NCI-H2171 treated with DMSO at 0.1 percent for 48 hours (cell line): Measurements from ENCODE around the gene PCNT.
"Not testable (repeated sequence)": the region's sequence is repeated elsewhere in the genome, so short reads cannot be mapped to it uniquely, and the experiment has no call there.

Source experiments
- DNase-seq: peaks from one replicate; lab custom pipeline; 2025; lab: John Stamatoyannopoulos, UW

The PCNT gene

DNA sequence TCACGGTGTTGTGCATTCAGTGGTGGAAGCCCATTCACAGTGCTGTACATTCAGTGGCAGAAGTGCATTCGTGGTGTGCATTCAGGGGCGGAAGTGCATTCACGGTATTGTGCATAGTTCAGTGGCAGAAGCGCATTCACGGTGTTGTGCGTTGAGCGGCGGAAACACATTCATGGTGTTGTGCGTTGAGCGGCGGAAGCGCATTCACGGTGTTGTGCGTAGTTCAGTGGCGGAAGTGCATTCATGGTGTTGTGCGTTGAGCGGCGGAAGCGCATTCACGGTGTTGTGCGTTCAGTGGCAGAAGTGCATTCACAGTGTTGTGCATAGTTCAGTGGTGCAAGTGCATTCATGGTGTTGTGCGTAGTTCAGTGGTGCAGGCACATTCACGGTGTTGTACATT is 60.6 kb downstream of the PCNT start:
- DNase-seq, result no peak

DNA sequence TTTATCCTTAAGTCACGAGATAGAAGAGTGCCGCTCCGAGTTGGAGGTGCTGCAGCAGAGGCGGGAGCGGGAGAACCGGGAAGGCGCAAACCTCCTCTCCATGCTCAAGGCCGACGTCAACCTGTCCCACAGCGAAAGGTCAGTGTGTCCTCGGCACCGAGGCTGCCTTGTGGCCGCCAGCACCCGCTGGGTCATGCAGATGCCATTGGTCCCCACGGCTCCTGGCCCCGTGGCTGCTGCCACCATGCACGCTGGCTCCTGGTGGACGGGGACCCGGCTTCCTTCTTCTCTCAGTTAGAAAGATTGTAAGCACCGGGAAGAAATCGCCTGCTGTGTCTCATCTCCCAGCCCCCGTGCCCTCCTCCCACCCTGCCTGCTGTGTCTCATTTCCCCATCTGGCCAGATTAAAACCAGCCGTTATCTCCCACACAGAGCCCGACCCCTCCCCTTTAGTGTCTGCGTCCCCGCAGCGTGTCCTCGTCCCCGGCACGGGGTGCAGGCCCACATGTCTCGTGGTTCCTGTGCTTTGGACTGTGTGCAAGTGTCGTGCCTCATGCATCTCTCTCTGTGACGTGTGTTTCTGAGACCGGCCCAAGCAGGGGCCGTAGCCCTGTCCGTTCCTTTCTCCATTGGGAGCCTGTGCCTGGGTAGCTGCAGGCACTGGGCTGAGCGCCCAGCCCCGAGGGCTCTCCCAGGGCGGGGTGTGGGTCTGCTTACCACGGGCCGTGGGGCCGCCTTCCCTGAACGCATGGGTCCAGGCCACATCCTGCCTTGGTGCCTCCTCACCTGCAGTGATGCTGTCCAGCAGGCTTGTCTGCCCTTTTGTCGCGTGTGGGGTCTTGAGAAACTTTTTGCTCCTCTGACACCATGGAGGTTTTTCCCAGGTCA is 62.1 kb downstream of the PCNT start:
- DNase-seq, result no peak

- DNase-seq, result no peak
Measured at GRCh38 chr21:46386734-46387088, 62.8 kb downstream of the PCNT start.

GRCh38 chr21:46388206-46388880 is 64.4 kb downstream of the PCNT start:
- DNase-seq, result no peak

DNA sequence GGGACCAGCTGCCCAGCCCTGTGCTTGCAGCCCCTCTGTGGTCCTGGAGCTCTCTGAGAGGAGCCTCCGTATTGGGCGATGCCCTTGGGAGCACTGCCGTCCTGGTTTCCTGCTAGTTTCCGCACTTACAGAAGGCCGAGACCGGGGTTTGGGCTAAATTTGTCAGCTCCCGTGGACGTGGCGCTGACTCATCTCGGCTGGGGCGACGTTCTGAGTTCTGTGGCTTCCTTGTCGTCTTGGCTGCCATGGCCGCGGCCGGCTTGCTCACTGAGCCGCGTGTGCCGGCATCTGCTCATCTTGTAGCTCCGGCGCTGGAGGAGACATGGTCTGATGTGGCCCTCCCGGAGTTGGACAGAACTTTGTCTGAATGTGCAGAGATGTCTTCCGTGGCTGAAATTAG is 64.9 kb downstream of the PCNT start:
- DNase-seq, result no peak

DNA sequence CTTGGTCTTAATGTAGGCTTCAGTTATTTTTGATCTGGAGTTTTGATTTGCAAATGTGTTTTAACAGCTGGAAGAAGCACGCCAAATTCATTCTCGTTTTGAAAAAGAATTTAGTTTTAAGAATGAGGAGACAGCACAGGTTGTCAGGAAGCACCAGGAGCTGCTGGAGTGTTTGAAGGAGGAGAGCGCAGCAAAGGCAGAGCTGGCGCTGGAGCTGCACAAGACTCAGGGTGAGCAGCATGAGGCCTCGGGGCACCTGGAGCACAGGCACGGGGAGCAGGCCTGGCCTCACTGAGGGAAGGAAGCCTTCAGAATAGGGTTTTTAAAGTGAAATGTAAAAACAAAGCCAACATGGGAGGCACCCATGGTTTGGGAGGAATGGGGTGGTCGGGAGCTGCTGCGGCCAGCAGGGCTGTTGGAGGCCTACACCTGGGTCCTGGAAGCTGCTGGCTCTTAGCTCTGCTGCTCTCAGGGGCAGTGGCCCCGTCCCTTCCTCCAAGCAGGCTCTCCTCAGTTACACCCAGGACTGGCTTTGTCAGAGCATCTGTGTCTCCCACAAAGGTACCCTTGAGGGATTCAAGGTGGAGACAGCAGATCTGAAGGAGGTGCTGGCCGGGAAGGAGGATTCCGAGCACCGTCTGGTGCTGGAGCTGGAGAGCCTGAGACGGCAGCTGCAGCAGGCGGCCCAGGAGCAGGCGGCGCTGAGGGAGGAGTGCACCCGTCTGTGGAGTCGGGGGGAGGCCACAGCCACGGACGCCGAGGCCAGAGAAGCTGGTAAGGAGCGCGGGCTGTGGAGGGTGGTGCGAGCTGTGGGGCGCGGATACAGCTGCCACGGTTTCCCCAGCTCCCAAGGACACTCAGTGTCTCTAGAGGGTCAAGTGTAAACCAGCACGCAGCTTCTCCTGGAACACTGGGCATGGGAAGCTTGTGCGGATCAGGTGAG is 66.9 kb downstream of the PCNT start:
- DNase-seq, result no peak

GRCh38 chr21:46391773-46392172 is 67.8 kb downstream of the PCNT start:
- DNase-seq, result no peak

GRCh38 chr21:46392921-46393320 is 69.0 kb downstream of the PCNT start:
- peak; percentile 38 for DNase-seq

- DNase-seq, result peak; percentile 35
Measured at GRCh38 chr21:46393451-46393940, 69.5 kb downstream of the PCNT start.

- peak; percentile 87 for DNase-seq
Measured at GRCh38 chr21:46393941-46394594, 70.1 kb downstream of the PCNT start.

DNA sequence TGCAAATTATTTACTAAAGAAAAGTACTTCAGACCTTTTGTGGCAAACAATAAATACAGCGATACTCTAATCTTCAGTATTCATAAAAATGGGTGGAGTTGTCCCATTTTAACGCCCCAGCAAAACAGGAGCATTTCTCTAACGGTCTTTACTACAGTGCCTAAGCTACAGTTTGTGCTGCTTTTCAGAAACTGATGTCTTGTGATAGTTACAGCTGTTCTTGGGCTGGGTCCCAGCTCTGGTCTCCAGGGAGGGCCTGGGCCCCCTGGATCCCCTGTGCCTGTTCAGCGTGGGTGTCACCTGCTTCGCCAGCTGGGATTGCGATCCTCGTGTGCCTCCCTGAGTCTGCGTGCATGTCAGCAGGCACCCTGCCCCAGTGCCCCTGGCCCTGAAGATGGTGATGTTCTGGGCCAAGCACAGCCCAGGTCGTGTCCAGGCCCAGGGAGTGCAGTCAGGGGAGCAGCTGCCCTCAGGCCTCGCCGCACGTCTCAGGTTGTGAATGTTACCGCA is 70.7 kb downstream of the PCNT start:
- DNase-seq, result peak; percentile 88

DNA sequence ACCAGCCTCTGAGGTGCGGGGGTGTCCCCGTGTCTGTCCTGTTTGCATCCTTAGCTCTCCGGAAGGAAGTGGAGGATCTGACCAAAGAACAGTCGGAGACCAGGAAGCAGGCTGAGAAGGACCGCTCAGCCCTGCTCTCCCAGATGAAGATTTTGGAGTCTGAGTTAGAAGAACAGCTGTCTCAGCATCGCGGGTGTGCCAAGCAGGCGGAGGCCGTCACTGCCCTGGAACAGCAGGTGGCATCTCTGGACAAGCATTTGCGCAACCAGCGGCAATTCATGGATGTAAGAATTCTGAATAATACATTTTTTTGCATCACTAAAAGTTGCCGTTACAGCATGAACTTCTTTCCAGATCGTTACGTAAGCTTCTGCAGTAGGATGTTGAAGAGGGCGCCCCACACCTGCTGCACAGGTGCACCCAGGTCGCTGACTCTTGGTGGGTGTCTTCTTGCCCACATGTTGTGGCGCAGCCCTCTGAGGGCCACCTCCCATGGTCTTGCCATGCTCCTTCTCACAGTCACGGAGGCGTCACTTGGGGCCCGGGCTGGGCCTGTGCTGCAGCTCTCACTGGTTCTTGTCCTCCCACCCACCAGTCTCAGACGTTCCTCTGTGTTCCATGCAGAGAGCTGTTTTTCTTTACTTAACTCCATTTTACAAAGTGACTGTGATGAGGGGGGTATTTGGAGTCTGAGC is 73.4 kb downstream of the PCNT start:
- DNase-seq, result no peak

- no peak for DNase-seq
Measured at GRCh38 chr21:46397993-46398392, 74.0 kb downstream of the PCNT start.

GRCh38 chr21:46399129-46399528 is 75.2 kb downstream of the PCNT start:
- DNase-seq, result no peak

DNA sequence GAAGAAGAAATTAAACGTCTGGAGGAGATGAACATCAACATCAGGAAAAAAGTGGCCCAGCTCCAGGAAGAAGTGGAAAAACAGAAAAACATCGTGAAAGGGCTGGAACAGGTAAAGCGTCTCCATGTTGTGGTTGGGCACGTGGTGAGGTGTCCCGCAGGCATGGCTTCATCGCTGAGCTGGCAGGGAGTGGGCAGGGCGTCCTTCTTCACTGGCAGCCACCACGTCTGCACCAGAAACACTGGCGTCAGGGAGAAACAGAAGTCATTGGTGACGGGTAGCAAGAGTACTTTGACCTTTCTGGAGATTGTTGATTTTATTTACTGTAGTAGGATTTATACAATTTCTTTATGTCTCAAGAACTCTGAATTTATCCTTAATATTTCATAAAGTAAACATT is 75.7 kb downstream of the PCNT start:
- DNase-seq, result no peak

DNA sequence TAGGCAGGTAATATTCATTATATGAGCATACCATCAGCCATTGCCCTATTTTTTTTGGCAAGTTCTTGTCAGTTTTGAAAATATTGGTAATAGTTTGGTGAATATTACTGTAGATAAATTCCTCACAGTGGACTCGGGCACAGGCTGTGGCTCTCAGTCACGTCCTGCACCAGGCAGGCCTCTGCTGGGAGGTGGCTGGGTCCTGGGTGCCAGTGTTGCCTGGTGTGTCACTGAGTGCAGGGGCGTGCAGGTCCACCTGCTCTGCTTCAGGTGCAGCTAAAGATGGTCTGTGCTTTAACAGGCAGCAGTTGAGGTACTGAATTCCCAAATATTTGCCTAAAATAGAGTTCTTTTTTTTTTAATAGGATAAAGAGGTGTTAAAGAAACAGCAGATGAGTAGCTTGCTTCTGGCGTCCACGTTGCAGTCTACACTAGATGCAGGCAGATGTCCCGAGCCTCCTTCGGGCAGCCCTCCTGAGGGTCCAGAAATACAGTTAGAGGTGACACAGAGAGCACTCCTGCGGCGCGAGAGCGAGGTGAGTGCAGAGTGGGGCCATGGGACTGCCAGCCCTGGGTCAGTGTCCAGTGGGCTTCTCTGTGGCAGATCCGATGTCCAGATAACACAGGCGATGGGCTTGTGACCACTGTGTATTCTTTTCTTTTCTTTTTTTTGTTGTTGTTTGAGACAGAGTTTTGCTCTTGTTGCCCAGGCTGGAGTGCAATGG is 77.4 kb downstream of the PCNT start:
- DNase-seq, result no peak

DNA sequence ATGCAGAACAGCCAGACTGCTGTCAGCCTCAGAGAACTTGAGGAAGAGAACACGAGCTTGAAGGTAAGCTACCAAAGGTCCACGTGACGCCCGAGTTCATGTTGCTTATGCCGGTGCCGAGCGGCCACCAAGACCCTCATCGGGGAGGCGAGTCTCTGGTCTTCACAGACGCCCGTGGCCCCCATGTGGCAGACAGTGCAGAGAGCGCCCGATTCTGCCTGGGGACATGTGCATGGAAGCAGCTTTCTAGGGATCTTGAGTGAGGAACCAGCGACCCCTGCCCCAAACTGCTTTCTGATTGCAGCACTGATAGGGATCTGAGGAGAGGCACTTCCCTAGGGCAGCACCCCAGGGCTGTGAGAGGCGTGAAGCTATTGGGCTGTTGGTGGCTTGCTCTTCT is 78.5 kb downstream of the PCNT start:
- DNase-seq, result no peak

- DNase-seq, result not testable (repeated sequence)
Measured at GRCh38 chr21:46403234-46403811, 79.4 kb downstream of the PCNT start.

DNA sequence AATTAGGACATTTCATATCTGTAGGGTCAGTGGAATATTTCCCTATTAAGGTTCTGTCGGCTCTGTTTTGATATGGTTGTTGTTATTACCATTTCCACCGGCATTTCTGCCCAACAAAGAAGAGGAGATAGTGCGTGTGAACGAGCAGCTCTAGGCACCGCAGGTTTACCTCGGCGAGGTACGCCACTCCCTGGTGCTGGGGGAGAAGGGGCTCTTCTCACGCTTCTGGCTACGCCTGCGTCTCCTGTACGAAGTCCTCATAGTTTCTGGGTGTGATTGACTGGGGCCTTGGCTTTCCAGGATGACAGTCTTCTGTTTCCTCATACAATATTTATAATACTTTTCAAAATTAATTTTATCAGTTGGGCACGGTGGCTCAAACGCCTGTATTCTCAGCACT is 80.3 kb downstream of the PCNT start:
- no peak for DNase-seq

DNA sequence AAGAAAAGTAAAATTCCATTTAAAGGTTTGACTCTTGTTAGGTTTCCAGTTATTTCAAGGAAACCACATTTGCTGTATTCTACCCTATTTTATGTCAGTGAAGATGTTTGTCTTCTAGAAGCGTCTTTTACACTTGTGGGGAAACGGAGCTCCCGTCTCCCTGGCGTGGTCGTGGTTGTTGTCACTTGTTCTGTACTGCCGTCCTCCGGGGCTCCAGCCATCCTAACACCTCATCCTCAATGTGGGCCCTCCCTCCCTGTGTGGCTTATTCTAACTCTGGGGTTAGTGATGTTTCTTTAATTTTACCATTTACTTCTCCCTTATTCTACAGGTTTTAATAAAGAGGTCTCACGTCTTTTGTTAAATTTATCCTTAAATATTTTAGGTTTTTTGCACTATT is 82.0 kb downstream of the PCNT start:
- DNase-seq, result no peak
